Gastrocnemius medialis (tissue), 4 donors: ENCODE results near the gene CD28. TPM values are rescaled to one million over a fixed set of nuclear protein-coding genes. Genes with fewer than 3 reads are reported as not detected.
"Not testable (repeated sequence)": the region's sequence is repeated elsewhere in the genome, so short reads cannot be mapped to it uniquely, and the experiment has no call there.

Source experiments
- ATAC-seq, 2 donors: fragments of 150-250 bp; one replicate each; pipeline ENCODE4 v1.9.1; 2016
- DNase-seq, 2 donors: peaks; one replicate each; pipeline ENCODE4 v3.0.0-alpha.2; 2019
- H3K27ac ChIP-seq, 4 donors: fragments of 200-600 bp; sonication (generic); 1 replicate in 1 of 4; 2 replicates in 3 of 4; pipeline ENCODE4 v1.5.1; 2016 to 2018; ENCODE audit warnings: mild to moderate bottlenecking in 2 of 4, moderate library complexity in 1 of 4
- H3K27me3 ChIP-seq, 3 donors: fragments of 200-600 bp; sonication (generic) in 2 of 3; 1 replicate in 1 of 3; 2 replicates in 2 of 3; pipeline versions ENCODE4 v1.5.1 to v1.6.0; 2016 to 2019; ENCODE audit warnings: mild to moderate bottlenecking in 1 of 3, moderate library complexity in 1 of 3
- H3K36me3 ChIP-seq, 2 donors: fragments of 200-600 bp; sonication (generic) in 1 of 2; one replicate each; pipeline ENCODE4 v1.5.1; 2017 to 2018
- H3K4me1 ChIP-seq, 2 donors: fragments of 200-600 bp; sonication (generic) in 1 of 2; one replicate each; pipeline ENCODE4 v1.5.1; 2016 to 2017; ENCODE audit warnings: mild to moderate bottlenecking in 2 of 2
- H3K4me3 ChIP-seq, 4 donors: fragments of 200-600 bp; sonication (generic) in 3 of 4; 1 replicate in 1 of 4; 2 replicates in 3 of 4; pipeline ENCODE4 v1.5.1; 2016 to 2019; ENCODE audit warnings: mild to moderate bottlenecking in 2 of 4
- H3K9me3 ChIP-seq, 3 donors: fragments of 200-600 bp; sonication (generic) in 2 of 3; 1 replicate in 1 of 3; 2 replicates in 2 of 3; pipeline ENCODE4 v1.5.1; 2016 to 2019
- CTCF ChIP-seq, 5 experiments: fragments of 450-650 bp in 3 of 5; fragments of 200-600 bp in 2 of 5; sonication (generic) in 2 of 5; IDR thresholded peaks in 4 of 5; conservative IDR thresholded peaks in 1 of 5; 1 replicate in 4 of 5; 2 replicates in 1 of 5; pipeline ENCODE4 v1.5.1; 2016 to 2019; ENCODE audit warnings: antibody characterized with exemption in 5 of 5, mild to moderate bottlenecking in 3 of 5, moderate library complexity in 3 of 5
- POLR2A ChIP-seq, 2 donors: fragments of 450-650 bp; IDR thresholded peaks; one replicate each; pipeline ENCODE4 v1.6.1; 2017; ENCODE audit warnings: antibody characterized with exemption in 2 of 2, mild to moderate bottlenecking in 2 of 2, moderate library complexity in 2 of 2
- in situ Hi-C, 4 donors: fragments of 200-750 bp; cut with MboI; loops; one replicate each; pipeline versions ENCODE4 v1.15.0 to v1.8.0; 2017; ENCODE audit warnings: low sequenced_read_pairs in 4 of 4
- intact Hi-C: fragments of 100-400 bp; cut with DNase I; formaldehyde crosslinking; loops from one replicate; pipeline ENCODE4 v1.15.1; 2023; ENCODE audit warnings: low total_unique reads
- total RNA-seq, 4 donors: library from RNA; depleted of rRNA; stranded (reverse); fragments of >200 nt; gene quantifications; one replicate each; pipeline versions ENCODE4 v1.1.0 to v1.2.3, GENCODE V29; 2016

Gene CD28
- total RNA-seq, 4 donors from 2014 or later: 0.07 to 0.31 (median 0.09) TPM; not detected in 1

- in situ Hi-C loops: no loop called here
- intact Hi-C loops: no loop called here
- no peak overlapping the region for H3K27ac ChIP-seq
- no peaks in the 10 kb centered on the region for H3K4me1 ChIP-seq
- ATAC-seq: no peak
- no peak overlapping the region for H3K4me3 ChIP-seq
- no peaks in the 10 kb centered on the region for H3K9me3 ChIP-seq
- DNase-seq: no peak
- H3K27me3 ChIP-seq: no peaks in the 10 kb centered on the region
- TF ChIP-seq CTCF (IDR thresholded peaks at IDR 0.05 in 4 of 5, conservative IDR thresholded peaks at IDR 0.05 in 1 of 5) (no peak), POLR2A (IDR thresholded peaks at IDR 0.05) (no peak)
- H3K36me3 ChIP-seq: no peaks in the 10 kb centered on the region
These were observed 69.2 kb downstream of the CD28 start for GRCh38 chr2:203775684-203776083.

GRCh38 chr2:203777030-203777429 lies 70.6 kb downstream of the CD28 start:
- intact Hi-C loops: no loop called here
- Histone ChIP-seq H3K9me3 (no peaks in the 10 kb centered on the region), H3K27ac (no peak overlapping the region)

GRCh38 chr2:203779477-203780073 lies 73.1 kb downstream of the CD28 start:
- H3K27ac ChIP-seq, intact Hi-C loops, H3K4me3 ChIP-seq, H3K9me3 ChIP-seq, H3K4me1 ChIP-seq, H3K27me3 ChIP-seq, in situ Hi-C loops, DNase-seq, ATAC-seq, H3K36me3 ChIP-seq: not testable (repeated sequence)

More at GRCh38 chr2:203777030-203777429, 70.6 kb downstream of the CD28 start:
- DNase-seq: no peak
- ATAC-seq: no peak
- H3K27me3 ChIP-seq: no peaks in the 10 kb centered on the region
- in situ Hi-C loops: no loop called here
- no peak for TF ChIP-seq POLR2A (IDR thresholded peaks at IDR 0.05)
- H3K4me3 ChIP-seq: no peak overlapping the region
- H3K36me3 ChIP-seq: no peaks in the 10 kb centered on the region
- no peaks in the 10 kb centered on the region for H3K4me1 ChIP-seq

- no peaks in the 10 kb centered on the region for H3K27me3 ChIP-seq
- intact Hi-C loops (no loop called here), in situ Hi-C loops (no loop called here)
These were observed 73.8 kb downstream of the CD28 start for GRCh38 chr2:203780231-203780630.

GRCh38 chr2:203781151-203781550 lies 74.7 kb downstream of the CD28 start:
- Histone ChIP-seq H3K36me3 (no peaks in the 10 kb centered on the region), H3K4me3 (no peak overlapping the region), H3K9me3 (no peaks in the 10 kb centered on the region), H3K27me3 (no peaks in the 10 kb centered on the region), H3K27ac (no peak overlapping the region), H3K4me1 (peaks cover 0 to 7% of the 10 kb centered on the region in 2 donors)
- ATAC-seq (no peak), DNase-seq (no peak)
- intact Hi-C loops: no loop called here
- TF ChIP-seq CTCF (IDR thresholded peaks at IDR 0.05 in 4 of 5, conservative IDR thresholded peaks at IDR 0.05 in 1 of 5) (no peak), POLR2A (IDR thresholded peaks at IDR 0.05) (no peak)
- in situ Hi-C loops: no loop called here

More at GRCh38 chr2:203780231-203780630, 73.8 kb downstream of the CD28 start:
- DNase-seq (no peak), ATAC-seq (no peak)
- peaks cover 0 to 4% of the 10 kb centered on the region in 2 donors for H3K4me1 ChIP-seq
- H3K36me3 ChIP-seq: no peaks in the 10 kb centered on the region
- TF ChIP-seq CTCF (IDR thresholded peaks at IDR 0.05 in 4 of 5, conservative IDR thresholded peaks at IDR 0.05 in 1 of 5) (no peak), POLR2A (IDR thresholded peaks at IDR 0.05) (no peak)
- no peaks in the 10 kb centered on the region for H3K9me3 ChIP-seq
- H3K27ac ChIP-seq: no peak overlapping the region
- H3K4me3 ChIP-seq: no peak overlapping the region
